Lung microvascular endothelial cell (primary cell): ENCODE measurements around the gene SLC22A14. TPM values are rescaled to one million over a fixed set of nuclear protein-coding genes. Genes with fewer than 3 reads are reported as not detected.
"Not testable (repeated sequence)": the region's sequence is repeated elsewhere in the genome, so short reads cannot be mapped to it uniquely, and the experiment has no call there.

Experiments
- DNase-seq, 2 donors: peaks; one replicate each; pipeline versions ENCODE4 v3.0.0 to v3.0.0-alpha.2; 2010; ENCODE audit warnings: low read depth in 2 of 2
- total RNA-seq: library from RNA; depleted of rRNA; stranded (reverse); fragments of >200 nt; gene quantifications from 2 replicates; pipeline ENCODE4 v1.2.1, GENCODE V29; 2014

Gene SLC22A14
- total RNA-seq, 1 donor from 2014 or later = not detected

DNA sequence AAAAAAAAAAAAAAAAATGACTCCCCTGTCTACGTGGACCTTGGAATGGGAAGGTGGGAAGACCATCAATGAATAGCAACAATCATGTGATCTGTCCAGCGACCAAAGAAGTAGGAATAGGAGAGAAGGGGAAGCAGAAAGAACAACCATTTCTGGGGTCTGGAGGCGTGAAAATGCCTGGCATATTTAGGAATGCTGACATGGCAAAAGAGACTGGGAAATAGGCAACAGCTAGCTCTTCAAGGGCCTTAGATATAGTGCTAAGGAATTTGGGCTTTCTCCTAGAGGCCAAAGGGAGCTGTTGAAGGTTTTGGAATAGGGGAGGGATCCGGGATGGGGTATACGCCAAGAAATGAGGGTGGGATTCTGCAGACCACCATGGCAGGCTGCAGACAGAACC, 10.5 kb upstream of the SLC22A14 start:
- DNase-seq = no peak

- no peak for DNase-seq
Observed at GRCh38 chr3:38274864-38275649, 7.0 kb upstream of the SLC22A14 start.

GRCh38 chr3:38275658-38276057, 6.4 kb upstream of the SLC22A14 start:
- DNase-seq = no peak

GRCh38 chr3:38276081-38276916, 5.8 kb upstream of the SLC22A14 start:
- no peak for DNase-seq

DNA sequence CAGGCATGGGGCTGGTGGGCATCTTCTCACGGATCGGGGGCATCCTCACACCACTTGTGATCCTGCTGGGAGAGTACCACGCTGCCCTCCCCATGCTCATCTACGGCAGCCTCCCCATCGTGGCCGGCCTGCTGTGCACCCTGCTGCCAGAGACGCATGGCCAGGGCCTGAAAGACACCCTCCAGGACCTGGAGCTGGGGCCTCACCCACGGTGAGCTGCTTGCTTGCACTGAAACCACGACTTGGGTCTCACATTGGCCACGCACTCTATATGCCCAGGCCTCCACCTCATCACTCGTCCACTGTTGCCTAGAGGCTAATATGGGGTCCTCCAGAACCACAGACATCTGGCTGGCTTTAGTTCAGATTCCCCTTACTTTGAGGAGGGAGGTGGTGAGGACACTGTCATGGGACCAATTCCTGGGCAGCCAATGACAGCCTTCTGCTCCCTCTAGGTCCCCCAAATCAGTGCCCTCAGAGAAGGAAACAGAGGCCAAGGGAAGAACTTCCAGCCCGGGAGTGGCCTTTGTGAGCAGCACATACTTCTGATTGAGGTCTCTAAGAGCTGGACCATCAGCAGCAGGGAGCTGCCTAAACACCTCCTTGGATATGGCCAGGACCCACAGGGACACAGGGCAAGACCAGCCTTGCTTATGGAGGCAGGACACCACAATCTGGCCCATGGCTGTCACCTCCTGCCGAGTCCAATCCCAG, 5.0 kb upstream of the SLC22A14 start:
- DNase-seq = no peak

DNA sequence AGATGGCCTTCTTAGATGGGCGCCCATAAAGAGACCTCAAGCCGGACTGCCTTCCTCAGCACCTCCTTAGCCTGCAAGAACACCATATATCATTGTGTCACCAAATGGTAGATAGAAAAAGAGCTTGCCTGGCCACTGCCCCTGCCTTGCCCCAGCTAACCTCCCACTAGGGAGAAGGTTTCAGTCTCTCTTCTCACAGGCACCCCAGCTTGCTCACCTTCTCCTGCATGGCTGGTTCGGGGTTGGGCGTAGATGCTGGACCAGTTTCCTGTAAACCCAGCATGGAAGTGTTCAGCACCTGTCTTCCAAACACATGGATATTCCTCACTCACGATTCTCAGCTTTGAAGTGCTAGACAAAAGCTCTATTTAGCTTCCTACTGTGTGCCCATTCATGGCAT, 3.3 kb upstream of the SLC22A14 start:
- no peak for DNase-seq

DNA sequence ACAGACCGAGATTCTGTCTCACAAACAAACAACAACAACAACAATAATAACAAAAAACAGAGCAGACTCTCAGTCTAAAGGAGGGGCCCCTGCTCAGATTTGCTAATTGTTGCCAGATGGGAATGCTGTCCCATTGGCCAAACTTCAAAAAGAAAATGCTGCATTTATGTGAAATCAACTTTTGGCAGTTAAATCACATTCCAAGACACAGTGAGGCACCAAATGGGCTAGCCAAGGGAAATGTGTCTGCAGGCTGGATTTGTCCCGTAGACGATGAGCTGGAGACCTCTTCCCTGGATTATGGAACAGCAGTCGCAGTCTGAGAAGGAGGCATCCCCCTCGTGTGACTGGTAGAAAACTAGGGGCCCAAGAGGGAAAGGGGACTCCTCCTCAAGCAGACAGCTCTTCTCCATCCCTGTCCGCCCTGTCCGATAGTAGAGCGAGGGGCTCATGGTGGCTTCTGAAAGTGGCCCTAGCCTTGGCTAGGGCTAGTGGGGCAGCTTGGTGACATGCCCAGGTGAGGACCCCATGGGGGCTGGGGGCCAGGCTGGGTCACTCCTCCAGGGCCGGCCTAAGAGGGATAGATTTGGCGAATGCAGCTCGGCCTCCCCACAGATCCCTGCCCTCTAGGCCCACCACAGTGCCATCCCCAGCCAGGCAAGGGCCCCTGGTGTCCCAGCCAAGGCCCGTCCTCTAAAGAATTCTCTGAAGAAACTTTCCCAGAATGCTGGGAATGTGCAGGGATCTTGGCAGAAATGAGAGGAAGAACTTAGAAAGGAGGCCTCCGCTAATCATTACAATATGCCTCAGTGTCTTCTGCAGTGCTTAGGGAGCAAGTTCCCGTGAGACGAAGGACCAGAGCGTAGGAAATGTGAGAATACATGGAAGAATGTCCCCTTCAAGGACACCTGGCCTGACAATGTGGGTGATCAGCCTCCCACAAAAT, 2.0 kb downstream of the SLC22A14 start:
- DNase-seq = no peak

DNA sequence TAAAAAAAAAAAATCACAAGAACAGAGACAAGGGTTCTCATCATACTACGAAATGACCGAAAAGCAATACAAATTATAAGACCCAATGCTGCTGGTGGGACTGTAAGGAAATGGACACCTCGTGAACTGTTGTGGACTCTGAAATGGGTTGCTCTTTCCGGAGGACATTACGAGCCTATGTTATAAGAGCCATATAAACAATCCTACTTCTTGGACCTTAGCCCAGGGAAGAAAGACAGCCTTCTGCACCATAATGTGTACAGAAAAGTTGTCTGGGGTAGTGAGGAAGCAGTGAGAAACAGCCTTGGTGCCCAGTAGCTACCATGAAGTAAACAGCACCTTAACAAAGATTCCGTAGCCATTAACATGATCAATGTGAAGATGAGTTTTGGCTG, 2.7 kb downstream of the SLC22A14 start:
- no peak for DNase-seq

DNA sequence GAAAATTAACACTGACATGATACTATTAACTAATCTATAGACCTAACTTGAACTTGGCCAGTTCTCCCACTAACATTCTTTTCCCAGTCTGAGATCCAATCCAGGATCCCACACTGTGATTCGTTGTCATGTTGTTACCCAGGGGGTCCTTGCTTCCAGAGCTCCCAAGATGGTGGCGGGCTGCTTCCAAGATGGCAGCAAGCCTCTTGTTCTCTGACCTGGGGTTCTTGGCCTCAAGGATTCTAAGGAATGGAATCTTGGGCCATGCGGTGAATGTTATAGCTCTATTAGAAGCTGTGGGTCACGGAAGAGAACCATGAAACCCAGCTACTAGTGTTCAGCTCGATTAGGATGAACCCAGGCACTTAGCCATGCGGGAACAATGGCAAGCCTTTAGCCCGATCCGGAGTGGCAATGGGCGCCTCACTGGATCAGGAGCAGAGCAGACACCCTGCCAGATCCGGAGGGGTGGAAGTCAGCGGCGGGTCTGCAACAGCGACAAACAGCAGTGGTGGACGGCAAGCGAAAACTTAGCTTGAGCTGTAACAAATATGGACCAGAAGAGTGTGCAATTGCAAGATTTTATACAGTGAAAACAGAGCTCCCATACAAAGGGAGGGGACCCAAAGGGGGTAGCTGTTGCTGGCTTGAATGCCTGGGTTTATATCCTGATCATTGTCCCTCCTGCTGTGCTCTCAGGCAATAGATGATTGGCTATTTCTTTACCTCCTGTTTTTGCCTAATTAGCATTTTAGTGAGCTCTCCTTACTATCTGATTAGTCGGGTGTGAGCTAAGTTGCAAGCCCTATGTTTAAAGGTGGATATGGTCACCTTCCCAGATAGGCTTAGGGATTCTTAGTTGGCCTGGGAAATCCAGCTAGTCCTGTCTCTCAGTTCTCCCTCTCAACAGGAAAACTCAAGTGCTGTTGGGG, 7.5 kb downstream of the SLC22A14 start:
- DNase-seq = not testable (repeated sequence)

GRCh38 chr3:38297053-38297452, 15.0 kb downstream of the SLC22A14 start:
- not testable (repeated sequence) for DNase-seq

GRCh38 chr3:38297537-38297936, 15.4 kb downstream of the SLC22A14 start:
- DNase-seq = no peak

GRCh38 chr3:38297947-38298711, 16.0 kb downstream of the SLC22A14 start:
- peak; percentile 31 to 49 for DNase-seq

- no peak for DNase-seq
Observed at GRCh38 chr3:38306941-38307340, 24.8 kb downstream of the SLC22A14 start.

DNA sequence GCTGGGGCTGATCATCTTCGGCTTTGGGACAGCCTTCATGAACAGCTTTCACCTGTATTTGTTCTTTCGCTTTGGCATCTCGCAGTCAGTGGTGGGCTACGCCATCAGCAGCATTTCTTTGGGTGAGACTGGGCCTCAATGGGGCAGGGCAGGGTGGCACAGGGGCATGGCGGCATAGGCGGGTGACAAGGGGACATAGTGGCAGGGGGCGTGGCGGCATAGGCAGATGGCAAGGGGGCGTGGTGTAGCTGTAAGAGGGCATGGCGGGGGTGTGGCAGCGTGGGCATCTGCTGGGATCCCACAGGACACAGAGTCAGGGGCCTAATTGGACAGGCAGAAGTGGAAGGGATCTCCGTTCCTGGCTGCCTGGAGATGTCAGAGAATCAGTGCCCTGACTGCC, 25.5 kb downstream of the SLC22A14 start:
- no peak for DNase-seq

GRCh38 chr3:38308456-38308855, 26.4 kb downstream of the SLC22A14 start:
- no peak for DNase-seq

DNA sequence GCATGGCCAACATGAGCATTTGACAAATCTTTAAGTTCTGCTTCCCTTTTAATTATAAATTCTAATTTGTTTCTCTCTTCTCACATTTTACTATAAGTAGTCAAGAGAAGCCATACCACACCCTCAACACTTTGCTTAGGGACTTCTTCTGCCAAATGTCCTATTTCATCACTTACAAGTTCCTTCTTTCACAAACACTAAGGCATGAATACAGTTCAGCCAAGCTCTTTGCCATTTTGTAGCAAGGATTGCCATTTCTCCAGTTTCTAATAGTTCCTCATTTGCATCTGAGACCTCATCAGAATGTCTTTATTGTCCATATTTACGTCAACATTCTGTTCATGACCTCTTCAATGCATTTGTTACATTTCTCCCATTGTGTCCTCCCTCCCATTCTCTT, 29.4 kb downstream of the SLC22A14 start:
- no peak for DNase-seq

GRCh38 chr3:38311941-38312340, 29.8 kb downstream of the SLC22A14 start:
- DNase-seq = no peak

- DNase-seq = no peak
Observed at GRCh38 chr3:38312356-38312755, 30.3 kb downstream of the SLC22A14 start.

DNA sequence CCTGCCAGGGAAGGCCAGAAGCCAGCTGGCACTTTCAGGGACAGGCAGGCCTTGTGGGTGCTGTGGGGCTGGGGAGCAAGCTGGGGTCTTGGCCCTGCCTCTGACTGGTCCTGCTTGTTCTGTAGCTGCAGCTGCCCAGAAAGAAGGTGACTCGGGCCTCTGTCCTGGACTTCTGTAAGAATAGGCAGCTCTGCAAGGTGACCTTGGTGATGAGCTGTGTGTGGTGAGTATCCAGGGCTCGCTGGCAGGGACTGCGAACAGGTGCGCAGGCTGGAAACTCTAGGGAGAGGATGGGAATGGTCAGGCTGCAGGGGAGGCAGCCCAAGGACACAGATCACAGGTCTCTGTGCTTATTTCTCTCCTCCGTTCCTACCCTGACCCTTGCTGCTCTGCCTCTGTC, 31.2 kb downstream of the SLC22A14 start:
- DNase-seq = no peak
